ENCODE measurements around the gene ATXN3L.
"Not testable (repeated sequence)": the region's sequence is repeated elsewhere in the genome, so short reads cannot be mapped to it uniquely, and the experiment has no call there.

ATXN3L gene

GRCh38 chrX:13304052-13304451 lies 15.8 kb downstream of the ATXN3L start:
- no peak for DNase-seq

DNA sequence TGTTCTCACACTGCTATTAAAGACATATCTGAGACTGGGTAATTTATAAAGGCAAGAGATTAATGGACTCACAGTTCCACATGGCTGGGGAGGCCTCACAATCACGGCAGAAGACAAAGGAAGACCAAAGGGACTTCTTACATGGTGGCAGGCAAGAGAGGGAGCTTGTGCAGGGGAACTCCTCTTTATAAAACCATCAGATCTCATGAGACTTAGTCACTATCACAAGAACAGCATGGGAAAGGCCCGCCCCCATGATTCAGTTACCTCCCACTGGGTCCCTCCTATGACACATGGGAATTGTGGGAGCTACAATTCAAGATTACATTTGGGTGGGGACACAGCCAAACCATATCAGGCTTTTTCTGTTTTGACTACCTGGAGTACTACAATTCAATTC lies 16.6 kb downstream of the ATXN3L start:
- DNase-seq: not testable (repeated sequence)

DNA sequence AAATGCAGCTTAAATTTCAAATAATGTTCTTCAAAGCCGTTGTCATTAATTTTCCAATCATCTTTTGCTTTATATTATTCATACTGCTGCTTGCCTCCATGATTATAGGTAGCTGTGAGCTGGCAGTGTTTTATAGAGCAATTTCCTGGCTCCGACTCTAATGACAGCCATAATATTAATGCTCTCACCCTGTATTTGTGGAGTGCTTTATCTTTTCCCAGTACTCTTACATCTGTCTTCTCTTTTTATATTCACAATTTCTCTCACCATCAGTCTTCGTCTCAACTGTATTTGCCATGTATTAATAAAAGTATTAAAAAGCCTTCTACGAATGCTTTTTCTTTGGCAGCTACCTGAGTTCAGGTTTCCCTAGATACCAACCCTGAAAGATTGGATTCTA lies 21.0 kb downstream of the ATXN3L start:
- no peak for DNase-seq

GRCh38 chrX:13295841-13296240 lies 24.0 kb downstream of the ATXN3L start:
- no peak for DNase-seq

DNA sequence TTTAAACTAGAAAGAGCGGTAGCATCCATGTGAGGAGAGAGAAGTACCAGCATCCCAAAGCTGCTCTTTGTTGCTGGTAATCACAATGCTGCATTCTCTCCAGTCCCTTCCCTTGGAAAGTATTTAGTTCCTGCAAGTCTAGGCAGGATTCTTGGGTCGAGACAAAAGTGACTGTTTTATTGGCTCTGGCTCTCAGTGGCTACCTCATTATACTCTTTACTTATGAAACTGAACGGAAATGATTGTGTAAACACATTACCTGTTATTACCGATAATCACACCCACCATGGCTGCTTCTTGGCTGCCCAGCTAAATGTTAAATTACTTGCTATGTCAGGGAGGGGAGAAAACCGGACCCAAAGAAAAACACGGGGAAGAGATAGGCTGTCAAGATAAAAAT lies 26.2 kb downstream of the ATXN3L start:
- DNase-seq: no peak

DNA sequence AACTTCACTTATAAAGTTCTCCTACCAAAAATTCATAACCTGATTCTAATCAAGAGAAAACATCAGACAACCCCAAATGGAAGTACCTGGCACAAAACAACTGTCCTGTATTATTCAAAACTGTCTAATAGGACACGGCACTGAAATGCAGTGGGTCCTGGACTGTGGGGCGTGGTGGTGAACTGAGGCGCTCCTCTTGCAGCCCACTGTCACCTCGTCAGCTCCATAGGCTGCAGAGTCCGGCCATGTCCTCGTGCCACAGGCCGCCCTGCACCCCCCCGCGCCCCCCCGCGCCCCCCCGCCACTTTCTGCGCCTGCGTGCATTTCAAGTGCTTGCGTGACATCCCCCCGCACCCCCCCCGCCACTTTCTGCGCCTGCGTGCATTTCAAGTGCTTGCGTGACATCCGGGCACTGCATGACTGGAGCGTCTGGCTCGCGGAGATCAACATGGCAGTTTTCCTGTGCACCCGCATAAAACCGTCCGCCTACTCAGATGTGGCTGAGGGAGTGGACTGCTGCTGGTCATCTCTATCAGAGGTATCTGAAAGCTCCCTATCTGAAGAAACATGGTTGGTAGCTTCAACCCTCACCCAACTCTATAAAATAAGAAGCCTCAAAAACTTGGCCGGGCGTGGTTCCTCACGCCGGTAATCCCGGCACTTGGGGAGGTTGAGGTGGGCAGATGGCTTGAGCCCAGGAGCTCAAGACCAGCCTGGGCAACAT lies 28.8 kb downstream of the ATXN3L start:
- no peak for DNase-seq

- no peak for DNase-seq
These were observed 31.2 kb downstream of the ATXN3L start for GRCh38 chrX:13288671-13289070.

- DNase-seq: no peak
These were observed 32.0 kb downstream of the ATXN3L start for GRCh38 chrX:13287816-13288215.

GRCh38 chrX:13285693-13286092 lies 34.2 kb downstream of the ATXN3L start:
- no peak for DNase-seq

GRCh38 chrX:13285229-13285628 lies 34.6 kb downstream of the ATXN3L start:
- DNase-seq: no peak

DNA sequence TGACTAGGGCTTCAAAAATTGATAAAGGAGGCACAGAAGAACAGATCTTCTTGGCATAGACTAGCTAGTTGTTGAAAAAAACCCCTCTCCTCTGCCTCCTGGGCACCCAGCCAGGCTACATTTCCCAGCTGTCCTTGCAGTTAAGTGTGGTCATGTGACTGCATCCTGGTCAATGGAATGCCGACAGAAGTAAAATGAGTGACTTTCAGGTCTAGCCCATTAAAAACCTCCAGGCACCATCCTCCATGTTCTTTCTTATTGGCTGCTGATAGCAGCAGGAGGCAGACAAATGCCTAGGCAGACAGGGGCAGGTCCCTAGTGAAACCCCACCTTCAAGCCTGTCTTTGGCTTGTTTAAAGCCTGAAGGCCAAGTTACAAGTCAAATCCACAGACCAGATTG lies 35.3 kb downstream of the ATXN3L start:
- DNase-seq: no peak

GRCh38 chrX:13283950-13284546 lies 35.8 kb downstream of the ATXN3L start:
- DNase-seq: no peak

GRCh38 chrX:13283512-13283911 lies 36.3 kb downstream of the ATXN3L start:
- no peak for DNase-seq

GRCh38 chrX:13281289-13281688 lies 38.6 kb downstream of the ATXN3L start:
- no peak for DNase-seq

- no peak for DNase-seq
These were observed 40.4 kb downstream of the ATXN3L start for GRCh38 chrX:13279279-13280018.

DNA sequence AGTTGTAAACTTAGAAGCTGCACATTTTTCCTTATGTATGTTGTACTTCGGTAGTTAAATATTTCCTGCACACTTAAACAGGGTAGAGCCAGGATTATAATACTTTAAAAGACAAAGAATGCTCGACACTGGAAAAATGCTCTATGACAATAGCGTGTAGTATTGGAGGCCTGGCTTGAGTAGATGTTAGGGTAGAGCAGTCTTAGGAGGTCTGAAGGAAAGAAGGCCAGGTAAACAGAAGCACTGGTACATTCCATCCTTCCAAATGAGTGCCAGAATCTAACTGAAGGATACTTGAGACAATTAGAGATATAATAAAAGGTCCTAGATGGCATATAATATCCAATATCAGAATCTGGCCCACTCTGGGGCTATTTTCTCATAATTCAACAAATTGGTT lies 42.3 kb downstream of the ATXN3L start:
- no peak for DNase-seq

GRCh38 chrX:13276991-13277390 lies 42.9 kb downstream of the ATXN3L start:
- DNase-seq: no peak

DNA sequence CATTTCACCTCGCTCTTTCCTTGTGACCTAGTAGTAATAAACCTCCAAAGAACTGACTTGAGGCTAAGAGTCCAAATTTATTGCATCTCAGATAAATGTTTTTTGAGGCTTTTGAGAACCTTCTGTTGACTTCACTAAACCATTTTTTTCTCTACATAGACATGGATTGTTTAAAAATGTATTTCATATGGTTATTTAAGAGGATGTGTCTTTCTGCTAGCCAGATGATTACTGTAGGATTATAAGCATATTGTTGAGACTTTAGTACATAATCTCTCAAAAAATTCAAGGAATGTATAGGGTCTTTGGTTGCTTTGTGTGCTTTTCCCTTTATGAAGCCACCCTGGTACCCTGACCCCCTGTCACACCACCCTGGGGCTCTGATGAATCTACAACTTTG lies 44.8 kb downstream of the ATXN3L start:
- no peak for DNase-seq

DNA sequence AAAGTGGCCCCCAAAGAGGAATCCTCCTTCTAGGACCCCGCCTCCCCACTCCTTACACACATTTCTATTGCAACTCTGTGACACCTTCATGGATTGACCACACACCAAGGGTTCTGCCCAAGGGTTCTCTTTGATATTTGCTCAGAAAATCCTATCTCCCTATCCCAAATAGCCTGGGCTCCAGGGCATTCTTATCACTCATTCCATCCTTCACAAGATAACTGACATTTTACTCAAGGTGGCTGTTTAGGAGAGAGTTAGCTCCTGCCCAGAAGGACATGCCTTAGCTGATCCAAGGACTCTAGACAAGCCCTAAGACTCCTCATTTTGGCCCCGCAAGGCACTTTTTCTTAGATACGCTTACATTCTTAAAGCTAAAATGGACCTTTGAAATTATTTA lies 47.4 kb downstream of the ATXN3L start:
- no peak for DNase-seq

DNA sequence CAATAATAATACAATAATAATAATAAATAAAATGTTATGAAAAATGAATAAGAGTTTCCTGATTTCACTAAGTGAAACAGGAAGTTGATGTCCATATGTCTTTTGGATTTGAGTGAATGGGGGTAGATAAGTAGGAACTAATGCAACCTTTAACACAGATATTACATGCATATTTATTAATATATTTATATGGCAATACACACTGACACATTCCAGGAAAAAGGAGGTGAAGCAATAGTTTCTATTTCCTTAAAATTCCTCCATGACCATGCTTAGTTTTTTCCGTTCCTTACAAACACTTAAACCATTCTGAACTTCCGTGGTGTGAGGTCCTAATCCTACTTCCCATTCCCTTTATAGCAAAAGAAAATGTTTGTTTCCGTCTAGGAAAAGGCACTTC lies 48.3 kb downstream of the ATXN3L start:
- no peak for DNase-seq

DNA sequence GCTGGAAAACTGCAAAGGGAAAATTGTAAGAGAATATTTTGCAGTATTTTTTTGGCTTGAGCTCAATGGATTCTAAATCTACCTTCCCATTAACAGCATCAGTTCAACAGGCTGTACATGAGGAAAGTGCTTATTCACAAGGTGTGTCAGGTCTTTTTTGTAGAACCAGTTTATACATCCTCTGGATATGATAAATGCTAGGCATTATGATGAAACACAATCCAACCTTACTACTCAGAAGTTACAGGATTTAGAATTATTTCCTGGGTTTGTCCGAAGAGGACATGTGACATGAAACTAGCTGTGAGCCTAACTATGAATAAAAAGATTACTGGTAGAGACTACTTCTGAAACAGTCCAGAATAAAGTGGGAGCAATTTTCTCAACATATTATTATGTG lies 49.5 kb downstream of the ATXN3L start:
- DNase-seq: no peak

- DNase-seq: no peak
These were observed 51.0 kb downstream of the ATXN3L start for GRCh38 chrX:13268874-13269273.
